Putamen (tissue), 1 donor: ENCODE measurements around the gene KIF12.
"Not testable (repeated sequence)": the region's sequence is repeated elsewhere in the genome, so short reads cannot be mapped to it uniquely, and the experiment has no call there.

Experiments used
- DNase-seq: peaks from one replicate; pipeline ENCODE4 v3.0.0-alpha.2; 2016; ENCODE audit warnings: low spot score

The KIF12 gene

DNA sequence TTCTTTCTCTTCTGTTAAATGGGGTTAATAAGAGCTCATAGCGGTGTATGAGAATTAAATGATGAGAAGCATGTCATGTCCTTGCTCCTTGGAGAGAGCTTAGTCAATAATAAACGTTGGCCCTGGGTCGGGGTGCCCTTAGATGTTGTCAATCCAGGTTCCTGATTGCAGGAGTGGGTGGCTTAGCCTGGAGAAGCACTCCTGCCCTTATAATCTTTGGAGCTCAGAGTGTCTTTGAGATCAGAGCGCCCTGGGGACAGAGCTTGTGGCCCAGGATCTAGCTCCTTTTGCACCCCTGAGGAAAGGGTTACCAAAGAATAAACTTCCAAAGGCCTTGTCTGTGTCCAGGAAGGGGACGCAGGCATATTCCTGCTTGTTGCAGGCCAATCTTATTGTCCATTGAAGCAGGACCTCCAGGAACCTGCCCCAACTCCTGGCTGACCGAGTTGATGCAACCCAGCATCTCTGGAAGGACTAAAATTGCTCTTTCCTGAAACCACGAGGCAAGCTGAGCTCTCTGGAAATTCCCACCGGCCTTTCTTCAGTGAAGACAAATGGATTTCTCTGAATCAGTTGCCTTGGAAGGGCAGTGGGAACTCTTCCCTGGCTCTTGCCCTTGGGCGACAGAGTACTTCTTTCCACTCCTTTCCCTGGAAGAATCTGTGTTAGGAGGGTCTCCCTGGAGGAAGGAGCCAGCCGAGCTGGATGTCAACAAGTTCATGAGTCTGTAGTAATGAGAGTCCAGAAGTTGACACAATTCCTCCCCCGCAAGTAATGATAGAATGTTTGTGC, 14.6 kb downstream of the KIF12 start:
- no peak for DNase-seq

DNA sequence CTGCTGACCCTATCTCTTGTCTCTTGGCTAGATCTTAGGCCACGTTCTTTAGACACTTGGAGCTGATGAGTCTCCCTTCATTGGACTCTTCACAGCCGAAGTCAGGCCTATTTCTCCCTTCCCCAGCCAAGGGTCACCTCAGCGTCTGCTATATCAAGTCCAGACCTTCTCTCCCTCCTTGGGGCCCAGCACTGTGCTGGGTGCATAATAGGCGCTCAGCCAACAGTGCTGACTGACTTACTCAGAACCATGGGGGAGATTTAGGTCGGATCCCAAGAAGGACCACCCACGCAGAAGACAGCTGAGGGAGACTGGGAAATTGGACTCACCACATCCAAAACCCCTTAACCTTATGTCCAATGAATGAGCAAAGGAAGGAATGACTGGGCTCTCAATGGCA, 15.4 kb downstream of the KIF12 start:
- no peak for DNase-seq

DNA sequence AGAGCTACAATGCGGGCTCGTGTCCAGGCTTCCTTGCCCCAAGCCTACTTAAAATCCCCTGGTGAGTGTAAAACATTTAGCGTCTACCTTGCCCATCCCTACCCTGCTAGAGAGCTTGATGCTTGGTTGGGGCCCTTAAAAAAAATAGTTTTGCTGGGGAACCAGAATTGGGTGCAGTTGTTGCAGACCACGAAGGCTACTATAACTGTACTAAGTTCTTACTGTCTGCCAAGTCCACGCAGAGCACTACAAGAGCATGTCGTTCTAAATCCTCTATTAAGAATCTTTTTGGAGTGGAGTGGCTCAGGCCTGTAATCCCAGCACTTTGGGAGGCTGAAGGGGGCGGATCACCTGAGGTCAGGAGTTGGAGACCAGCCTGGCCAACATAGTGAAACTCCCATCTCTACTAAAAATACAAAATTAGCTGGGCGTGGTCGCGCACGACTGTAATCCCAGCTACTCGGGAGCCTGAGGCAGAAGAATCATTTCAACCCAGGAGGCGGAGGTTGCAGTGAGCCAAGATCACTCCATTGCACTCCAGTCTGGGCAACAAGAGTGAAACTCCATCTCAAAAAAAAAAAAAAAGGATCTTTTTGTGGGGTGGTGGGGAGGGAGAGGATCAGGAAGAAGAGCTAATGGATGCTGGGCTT, 16.2 kb downstream of the KIF12 start:
- not testable (repeated sequence) for DNase-seq

DNA sequence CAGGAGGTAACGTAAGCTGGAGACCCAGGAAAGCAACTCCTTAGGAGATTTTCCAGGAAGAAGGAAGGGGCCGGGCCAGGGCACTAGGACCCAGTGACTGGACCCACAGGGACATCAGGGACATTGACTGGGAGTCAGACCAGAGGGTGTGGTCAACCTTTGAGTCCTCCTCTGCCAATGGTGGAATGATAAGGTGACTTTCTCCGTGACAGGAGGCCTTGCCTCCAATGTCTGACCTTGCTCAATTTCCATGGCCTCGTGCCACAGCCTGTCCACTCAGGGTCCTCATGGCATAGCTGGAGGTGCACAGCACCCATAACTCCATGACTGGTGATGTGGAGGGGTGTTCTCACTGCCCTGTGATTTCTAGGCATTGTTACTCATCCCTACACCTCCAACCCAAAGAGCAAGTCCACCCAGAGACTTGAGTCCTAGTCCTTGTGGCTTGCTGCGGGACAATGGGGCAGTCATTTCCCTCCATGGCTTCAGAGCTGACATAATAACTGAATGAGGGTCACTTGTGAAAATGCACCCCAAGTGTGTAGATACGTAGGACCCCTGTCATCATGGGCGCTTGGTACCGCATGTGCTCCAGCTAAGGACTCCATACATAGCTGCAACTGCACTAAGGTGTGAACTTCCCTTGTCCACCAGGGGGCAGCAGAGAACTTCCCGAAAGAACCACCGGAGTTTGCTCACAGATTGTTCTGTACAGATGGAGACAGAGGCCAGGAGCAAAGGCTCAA, 16.9 kb downstream of the KIF12 start:
- peak; percentile 77 for DNase-seq

DNA sequence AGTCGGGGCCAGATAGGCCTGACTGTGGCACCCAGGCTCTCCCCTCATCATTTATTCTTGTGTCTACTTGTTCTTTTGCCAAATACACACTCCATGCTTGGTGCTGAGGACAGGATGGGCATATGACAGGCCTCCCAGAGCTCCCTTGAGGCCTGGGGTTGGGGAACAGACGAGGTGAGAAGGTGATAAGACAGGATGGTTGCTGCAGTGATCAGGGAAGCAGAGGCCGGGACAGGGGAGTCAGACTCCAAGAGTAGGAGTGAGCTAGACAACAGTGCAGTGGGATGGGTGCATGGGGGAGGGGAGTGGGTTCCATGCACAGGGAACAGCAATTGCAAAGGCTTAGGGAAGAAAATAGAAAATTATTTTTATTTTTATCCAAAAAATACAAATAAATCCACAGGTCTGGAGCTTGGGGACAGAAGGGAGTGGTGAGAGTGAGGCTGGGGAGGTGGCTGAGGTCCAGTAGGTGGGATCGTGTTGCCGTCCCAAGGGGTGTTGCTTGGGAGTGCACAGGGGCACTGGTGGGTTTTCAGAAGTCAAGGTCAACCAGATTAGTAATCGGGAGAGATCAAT, 17.6 kb downstream of the KIF12 start:
- DNase-seq = no peak

DNA sequence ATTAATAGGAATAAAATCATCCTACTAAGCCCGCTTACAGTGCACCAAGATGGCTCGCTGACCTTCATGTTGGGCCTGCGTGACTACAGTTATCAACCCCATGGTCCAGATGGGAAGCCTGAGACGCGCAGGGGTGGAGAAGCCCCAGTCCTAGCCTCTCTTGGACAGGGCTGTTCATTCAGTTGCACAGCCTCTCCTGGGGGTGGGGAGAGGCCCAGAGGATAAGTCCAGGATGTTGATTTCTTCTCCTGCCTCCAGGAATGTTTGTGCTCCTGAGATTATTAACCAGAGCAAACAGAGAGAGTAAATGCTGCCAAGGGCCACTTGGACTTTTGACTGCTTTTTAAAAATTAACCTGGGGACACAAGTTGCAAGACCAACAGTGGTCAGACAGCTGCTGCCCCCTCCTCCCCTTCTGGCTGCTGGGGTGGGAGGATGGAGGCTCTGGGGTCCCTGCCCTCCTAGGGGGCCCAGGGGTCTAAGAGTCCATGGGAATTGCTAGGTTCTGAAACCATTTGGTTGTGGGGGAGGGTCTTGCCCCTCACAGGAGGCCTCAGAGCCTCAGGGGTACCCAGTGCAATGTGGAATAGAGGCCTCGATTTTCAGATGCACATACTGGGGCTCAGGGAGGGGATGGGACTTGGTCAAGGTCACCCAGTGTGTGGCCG, 18.2 kb downstream of the KIF12 start:
- DNase-seq = no peak

DNA sequence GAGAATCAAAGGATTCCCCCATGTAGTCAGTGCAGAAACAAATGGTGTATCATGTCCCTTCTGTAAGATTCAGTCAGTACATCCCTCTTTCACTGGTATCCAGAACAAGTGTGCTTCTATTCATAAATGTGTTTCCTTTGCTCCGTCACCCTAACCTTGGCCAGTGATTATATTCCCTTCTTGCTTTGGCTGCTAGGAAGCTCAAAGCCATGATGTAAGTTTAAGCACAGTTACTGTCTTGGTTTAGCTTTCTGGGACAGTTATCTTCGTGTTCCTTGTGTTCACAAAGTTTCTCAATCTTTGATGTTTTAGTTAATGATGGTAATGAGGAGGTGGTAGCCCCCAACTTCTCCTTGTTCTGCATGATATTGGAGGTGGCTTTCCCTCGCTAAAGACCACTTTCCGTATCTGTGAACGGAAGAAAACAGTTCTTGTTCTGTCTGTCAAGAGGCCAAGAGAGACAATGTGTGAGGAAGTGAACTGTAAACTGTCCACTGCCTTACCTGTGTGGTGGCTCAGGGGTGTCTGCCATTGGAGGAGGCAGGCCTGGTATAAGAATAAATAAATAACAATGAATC, 18.8 kb downstream of the KIF12 start:
- no peak for DNase-seq

DNA sequence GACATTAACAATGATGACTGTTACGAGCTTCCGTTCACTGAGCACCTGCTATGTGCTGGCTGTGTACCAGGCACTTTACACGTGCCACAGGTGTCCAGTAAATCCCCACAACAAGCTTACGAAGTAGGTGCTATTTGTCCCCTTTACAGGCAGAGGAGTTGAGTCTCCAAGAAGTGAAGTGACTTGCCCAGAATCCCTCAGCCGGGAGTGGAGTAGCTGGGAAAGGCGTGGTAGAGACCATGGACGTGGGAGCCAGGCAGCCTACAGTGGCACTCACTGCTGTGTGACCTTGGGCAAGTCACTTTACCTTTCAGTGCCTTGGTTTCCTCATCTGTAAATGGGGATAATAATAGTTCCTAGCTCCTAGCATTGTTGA, 20.3 kb downstream of the KIF12 start:
- no peak for DNase-seq

DNA sequence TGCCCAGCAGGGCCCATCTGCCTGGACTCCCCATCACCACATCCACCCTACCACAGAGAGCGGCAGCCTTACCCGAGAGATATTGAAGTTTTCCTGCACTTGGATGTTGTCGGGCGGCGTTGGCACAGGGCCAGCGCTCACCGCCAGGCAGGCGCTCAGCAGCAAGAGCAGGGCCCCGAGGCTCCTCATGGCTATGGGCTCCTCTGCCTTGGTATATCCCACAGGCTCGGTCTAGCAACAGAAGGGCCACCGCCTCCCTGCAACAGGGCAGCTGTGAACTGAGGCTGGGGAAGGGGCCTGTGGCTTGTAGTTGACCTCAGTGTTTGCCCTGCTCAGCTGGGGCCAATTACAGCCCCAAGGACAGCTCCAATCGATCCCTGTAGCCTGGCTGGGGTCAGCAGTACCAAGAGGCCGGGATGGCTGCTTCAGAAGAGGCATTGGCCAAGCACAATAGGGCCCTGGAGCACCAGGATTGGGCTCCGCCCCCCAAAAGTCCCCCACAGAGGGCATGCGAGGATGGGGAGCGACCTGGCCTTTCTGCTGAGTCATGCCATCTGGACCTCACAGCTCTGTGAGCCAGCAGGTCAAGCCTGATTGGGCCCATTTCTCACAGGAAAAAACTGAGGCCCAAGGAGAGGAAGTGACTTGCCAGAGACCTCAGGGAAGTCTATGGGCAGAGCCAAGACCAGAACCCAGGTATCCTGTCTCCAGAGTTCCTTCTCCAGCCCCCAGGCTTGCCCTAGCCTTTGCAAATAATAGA, 20.9 kb downstream of the KIF12 start, which contains the start of gene AMBP:
Gene AMBP (minus strand): TSS at position 280 of the 760 bp plus-strand sequence. CDS start 91 bp downstream, at position 189.
- no peak for DNase-seq

DNA sequence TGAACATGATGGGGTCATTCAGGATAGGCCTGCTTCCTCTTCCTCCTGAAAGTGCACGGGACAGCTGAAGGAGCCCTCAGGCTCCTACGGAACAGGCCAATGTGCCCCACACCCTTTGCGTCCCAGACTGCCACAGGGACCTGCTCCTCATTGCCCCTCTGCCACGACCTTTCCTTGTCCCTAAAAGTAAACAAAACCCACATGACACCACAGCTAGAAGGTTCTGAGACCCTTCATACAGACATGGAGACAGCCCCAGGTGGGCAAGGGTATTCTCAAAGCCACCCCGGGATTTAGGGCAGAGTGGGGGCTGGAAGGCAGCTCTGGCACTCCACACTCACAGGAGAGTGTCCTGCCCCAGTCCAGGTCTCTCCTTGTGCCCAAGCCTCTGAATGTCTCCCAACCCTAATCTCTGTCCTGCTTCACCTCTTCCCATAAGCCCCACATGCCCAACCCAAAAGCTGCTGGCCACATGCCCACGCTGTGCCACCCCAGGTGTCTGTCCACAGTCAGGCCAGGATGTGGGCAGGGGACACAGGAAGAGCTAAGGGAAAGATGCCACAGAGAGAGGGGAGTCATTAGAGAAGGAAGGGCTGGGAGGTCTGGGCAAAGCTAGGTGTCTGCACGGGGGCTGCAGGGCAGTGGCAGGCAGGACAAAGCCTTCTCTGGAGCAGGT, 21.8 kb downstream of the KIF12 start:
- DNase-seq = no peak

DNA sequence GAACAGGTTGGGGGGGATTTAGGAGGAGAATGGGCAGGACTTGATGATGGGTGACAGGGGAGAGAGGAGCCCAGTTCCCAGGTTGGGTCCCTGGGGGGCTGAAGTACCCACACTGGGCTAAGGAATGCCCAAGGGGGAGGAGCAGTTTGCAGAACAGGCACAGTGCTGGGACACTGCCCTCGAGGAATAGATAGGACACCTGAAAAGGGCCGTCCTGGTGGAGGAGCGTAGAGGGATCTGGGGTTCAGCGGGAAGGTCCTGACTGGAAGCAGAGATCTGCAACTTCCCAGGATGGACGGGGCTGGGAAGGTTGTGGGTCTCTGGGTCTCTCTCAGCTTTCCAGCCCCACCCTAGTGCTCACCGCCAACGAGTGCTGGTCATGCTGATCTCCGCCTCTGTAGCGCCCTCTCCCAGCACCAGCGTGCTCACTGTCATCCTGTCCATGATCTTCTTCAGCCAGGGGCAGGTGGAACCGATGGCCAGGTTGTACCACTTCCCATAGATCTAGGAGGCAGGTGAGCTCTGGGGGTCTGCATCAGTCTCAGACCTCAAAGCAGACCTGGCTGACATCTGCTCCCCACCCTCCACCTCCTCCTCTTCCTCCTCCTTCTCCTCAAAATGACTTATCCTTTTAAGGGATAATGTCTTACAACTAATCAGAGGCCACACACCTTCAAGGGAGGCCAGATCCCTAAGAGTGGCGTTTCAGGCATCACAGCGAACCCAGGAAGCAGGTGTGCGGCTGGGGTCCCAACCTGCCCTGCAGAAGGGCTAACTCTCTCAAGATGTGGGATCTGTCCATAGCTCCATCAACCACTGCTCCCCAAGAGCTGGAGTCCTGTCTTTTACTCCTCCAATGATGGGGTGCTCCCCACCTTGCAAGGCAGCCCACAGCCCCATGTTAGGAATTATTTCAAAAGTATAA, 22.6 kb downstream of the KIF12 start:
- DNase-seq = no peak

DNA sequence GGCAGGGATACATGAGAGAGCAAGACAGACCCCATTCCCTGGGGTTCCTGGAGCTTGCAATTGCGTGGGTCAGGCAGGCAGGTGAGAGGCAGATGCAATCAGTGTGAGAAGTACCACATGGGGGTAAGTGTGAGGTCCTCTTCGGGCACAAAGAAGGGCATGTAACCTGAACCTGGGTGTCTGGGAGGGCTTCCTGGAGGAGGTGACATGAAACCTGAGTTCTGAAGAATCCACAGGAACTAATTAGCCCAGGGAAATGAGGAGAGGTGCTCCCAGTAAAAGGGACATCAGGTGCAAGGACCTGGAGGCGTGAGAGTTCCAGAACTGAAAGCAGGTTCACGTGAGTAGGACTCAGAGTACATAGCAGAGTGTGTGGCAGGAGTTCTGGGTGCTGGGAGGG, 23.5 kb downstream of the KIF12 start:
- DNase-seq = no peak

DNA sequence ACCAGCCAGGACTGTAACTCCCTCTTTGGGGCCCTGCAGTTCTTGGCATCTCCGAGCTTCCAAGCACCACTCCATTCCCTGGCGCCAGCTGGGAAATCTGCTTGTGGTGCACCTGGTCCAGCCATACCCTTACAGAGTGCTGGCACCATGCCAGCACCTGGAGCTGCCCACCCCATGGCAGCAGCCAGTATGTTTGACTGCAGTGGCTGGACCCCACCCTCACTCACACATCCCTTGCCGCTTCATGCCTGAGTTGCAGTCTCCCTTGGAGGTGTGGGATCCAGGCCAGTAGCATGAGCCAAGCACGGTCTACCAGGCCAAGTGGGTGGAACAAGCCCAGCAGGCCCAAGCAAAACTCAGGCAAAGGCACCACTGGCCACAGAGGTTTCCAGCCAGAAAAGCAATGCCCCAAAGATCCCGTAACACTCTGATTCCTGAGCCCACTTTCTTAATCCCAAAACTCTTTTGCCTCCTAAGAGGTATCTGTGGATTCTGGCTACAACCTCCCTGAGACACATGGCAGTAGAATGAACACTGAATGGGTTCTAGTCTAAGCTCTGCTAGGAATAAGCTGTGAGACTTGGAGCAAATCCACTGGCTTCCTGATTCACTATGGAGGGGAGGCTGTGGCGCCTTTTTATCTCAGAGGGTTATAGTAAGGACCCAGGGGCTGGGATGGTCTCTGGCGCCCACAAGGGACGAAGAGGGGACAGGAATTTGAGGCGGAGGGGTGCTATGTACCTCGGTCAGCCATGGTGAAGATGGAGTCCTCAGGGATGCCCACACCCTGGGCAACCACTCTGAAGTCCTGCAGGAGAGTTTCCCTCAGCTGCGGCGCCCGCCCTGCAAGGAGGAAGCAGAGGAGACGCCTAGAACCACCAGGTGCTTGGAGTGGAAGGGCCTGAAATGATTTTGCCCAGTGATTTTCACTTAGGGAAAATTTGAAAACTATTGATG, 26.6 kb downstream of the KIF12 start:
- peak; percentile 7 for DNase-seq

DNA sequence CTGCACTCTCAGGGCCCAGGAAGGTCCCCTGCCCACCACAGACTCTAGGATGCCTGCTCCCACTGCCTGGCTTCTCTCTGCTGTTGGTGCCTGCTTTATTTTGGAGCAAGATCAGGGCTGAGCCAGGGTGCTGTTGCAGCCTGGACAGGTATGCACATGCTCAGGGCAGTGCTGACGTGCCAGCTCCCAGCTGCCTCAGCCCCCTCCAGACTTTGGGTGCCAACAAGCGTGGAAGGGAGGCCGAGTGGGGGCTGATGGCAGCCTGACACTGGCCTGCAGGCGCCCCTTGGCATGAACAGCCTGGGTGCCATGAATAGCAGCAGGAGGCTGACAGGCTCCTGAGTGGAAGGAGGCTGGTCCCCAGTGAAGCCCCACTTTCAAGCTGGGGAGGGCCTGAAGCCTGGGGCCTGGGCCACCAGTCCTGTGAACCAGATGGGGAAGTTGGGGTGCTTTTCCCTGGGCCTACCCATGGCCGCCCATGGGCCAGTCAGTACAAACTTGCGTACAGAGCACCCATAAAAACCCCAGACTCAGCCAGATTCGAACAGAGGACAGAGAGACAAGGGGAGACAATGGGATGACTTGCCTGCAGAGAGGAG, 27.8 kb downstream of the KIF12 start:
- no peak for DNase-seq

DNA sequence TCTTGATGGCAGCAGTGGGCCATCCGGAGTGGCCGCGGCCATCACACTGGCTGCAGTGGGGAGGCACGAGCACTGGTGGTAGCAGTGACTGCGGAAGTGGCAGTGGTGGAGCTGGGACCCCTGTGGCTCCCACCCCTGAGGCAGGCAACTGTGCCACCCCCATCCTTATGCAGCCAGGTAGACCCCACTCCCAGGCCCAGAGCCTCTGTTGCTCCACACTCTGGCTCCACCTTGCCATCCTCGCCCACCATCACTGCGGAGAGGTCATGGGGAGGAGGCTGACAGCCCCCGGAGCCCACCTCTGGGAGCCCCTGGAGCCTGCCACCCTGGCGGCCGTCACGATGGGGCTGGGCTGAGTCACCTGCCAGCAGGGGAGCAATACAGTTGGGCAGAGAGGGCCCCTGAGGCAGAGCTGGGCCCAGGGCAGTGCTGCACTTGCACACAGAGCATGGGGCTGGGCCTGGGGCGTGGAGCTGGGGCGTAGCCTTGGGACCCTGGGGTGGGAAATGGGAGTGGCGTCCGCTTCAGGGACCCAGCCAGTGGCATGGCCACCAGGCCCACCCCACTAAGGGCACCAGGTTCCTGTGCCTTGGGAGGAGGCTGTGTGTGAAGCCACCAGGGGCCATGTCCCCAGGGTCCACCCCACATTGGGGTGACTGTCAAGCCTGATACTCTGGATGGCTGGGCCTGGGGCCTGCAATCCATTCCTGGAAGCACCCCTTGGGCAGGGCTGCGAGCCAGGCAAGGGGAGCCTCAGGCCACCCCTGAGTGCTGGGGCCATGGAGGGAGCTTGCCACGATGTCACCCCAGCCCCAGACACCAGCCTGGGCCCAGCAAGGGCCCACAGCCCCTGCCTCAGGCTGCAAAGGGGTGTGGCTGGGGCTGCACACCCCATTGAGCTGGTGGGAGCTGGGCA, 28.6 kb downstream of the KIF12 start:
- DNase-seq = no peak

DNA sequence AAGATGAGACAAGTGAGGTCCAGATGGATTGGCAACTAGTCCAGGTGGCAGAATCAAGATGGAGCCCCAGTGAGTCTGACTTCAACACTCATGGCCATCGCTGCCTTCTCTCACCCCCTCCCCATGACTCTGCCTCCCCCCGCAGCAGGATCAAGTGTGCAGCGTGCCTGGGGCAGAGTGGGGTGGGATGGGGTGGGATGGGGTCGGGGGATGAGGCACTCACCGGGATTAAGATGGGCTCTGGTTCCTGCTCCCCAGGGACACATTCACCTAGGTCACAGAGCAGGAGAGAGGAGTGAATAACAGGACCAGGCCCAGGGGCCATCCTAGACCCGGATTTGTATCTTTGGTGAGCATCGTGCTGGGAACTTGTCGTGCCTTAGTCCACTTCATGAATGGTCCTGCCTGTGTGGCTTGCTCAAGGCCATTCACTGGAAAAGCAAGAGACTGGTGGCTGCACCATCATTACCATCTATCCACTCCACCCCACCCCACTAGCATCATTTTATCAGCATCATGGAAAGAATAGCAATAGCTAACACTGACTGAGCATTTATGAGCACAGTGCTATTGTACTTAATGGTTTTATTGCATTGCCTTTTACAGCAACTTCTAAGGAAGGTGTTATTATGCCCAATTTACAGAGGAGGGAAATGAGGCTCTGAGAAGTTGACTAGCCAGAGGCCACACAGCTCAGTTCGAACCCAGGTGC, 29.5 kb downstream of the KIF12 start:
- no peak for DNase-seq
